GM12878 (cell line): ENCODE measurements around the gene RASGRF1. TPM values are rescaled to one million over a fixed set of nuclear protein-coding genes. Genes with fewer than 3 reads are reported as not detected.

ENCODE experiments used
- ATAC-seq: fragments of 200-7000 bp; cut with Tn5 transposase; 3 replicates; pipeline ENCODE4 v1.9.1; 2020; ENCODE audit warnings: mild to moderate bottlenecking, moderate library complexity
- BruUV-seq: library from RNA; stranded (reverse); fragments of 400-500 nt; replicated peaks from 2 replicates; lab custom pipeline; 2021; lab: Mats Ljungman, UMichigan
- CTCF ChIA-PET: fragments of 300-600 bp; sonication (Branson Sonifier 250); formaldehyde crosslinking; extraction: SDS; loops from one replicate; lab custom pipeline; 2021; ENCODE audit warnings: inconsistent platforms; lab: Yijun Ruan, JAX
- POLR2A ChIA-PET: fragments of 350-600 bp; formaldehyde crosslinking; extraction: SDS; loops from one replicate; lab custom pipeline; 2021; ENCODE audit warnings: inconsistent platforms; lab: Charles Lee
- RAD21 ChIA-PET: fragments of 300-600 bp; sonication (Branson Sonifier 250); formaldehyde crosslinking; loops from one replicate; lab custom pipeline; 2023; ENCODE audit warnings: antibody characterized with exemption; ENCODE audit not compliant: unreplicated experiment; lab: Charles Lee
- SMC1A ChIA-PET: fragments of 300-600 bp; sonication (Branson Sonifier 250); formaldehyde crosslinking; loops from one replicate; lab custom pipeline; 2023; ENCODE audit not compliant: unreplicated experiment, uncharacterized antibody; lab: Charles Lee
- DNase-seq: peaks from one replicate; pipeline ENCODE4 v3.0.0-alpha.2; 2011; ENCODE audit warnings: low read depth, low spot score
- FAIRE-seq: peaks from 3 replicates; lab custom pipeline; 2011; peaks lifted over from hg19 to GRCh38; lab: Jason Lieb, UNC
- H2AFZ ChIP-seq: 2 replicates; pipeline ENCODE4 v1.6.0; 2011; ENCODE audit warnings: low read depth, low read length, control low read depth; ENCODE audit not compliant: control insufficient read depth
- H3K27ac ChIP-seq: 2 replicates; pipeline ENCODE4 v1.5.1; 2011; ENCODE audit warnings: control low read depth; ENCODE audit not compliant: control insufficient read depth, insufficient read depth
- H3K27me3 ChIP-seq, 2 experiments: replicated peaks in 1 of 2; 2 replicates each; pipeline versions ENCODE4 v1.6.0 to v1.6.1; 2011; ENCODE audit warnings: low read length in 1 of 2; ENCODE audit not compliant: control insufficient read depth in 2 of 2, insufficient read depth in 2 of 2
- H3K36me3 ChIP-seq, 2 experiments: 2 replicates each; pipeline ENCODE4 v1.5.1; 2011; ENCODE audit warnings: low read length in 1 of 2; ENCODE audit not compliant: control insufficient read depth in 2 of 2, insufficient read depth in 2 of 2
- H3K4me1 ChIP-seq: 2 replicates; pipeline ENCODE4 v1.6.1; 2011; ENCODE audit warnings: mild to moderate bottlenecking, low read length, moderate library complexity, mixed read lengths; ENCODE audit not compliant: control insufficient read depth, insufficient read depth
- H3K4me2 ChIP-seq: 2 replicates; pipeline ENCODE4 v1.6.0; 2011; ENCODE audit warnings: control low read depth; ENCODE audit not compliant: control insufficient read depth, insufficient read depth
- H3K4me3 ChIP-seq: fragments of 200-600 bp; sonication (generic); 2 replicates; pipeline ENCODE4 v1.5.1; 2016
- H3K79me2 ChIP-seq: 2 replicates; pipeline ENCODE4 v1.6.0; 2011; ENCODE audit warnings: low read length; ENCODE audit not compliant: control insufficient read depth, insufficient read depth
- H3K9ac ChIP-seq: 2 replicates; pipeline ENCODE4 v1.8.0; 2011; ENCODE audit warnings: low read length, control low read depth, mixed read lengths; ENCODE audit not compliant: control insufficient read depth, insufficient read depth
- H3K9me3 ChIP-seq: replicated peaks from 3 replicates; pipeline ENCODE4 v1.5.1; 2011; ENCODE audit warnings: mild to moderate bottlenecking, low read length; ENCODE audit not compliant: control insufficient read depth, insufficient read depth
- H4K20me1 ChIP-seq: 2 replicates; pipeline ENCODE4 v1.6.0; 2011; ENCODE audit not compliant: control insufficient read depth, insufficient read depth
- RAD21 ChIP-seq: IDR thresholded peaks from 2 replicates; pipeline ENCODE4 v1.6.1; 2011; ENCODE audit warnings: mild to moderate bottlenecking, low read depth, low read length, moderate library complexity; ENCODE audit not compliant: insufficient read depth
- SMC3 ChIP-seq: IDR thresholded peaks from 2 replicates; pipeline ENCODE4 v1.6.1; 2011; ENCODE audit warnings: low read length, improper control_type of control experiment, borderline replicate concordance
- WGBS: methylation state at CpG from one replicate; pipeline ENCODE4 v1.1.6; 2016; ENCODE audit warnings: low lambda C conversion rate; ENCODE audit not compliant: insufficient replicate concordance, insufficient coverage; ENCODE audit errors: missing lambda C conversion rate; 5-methylcytosine and 5-hydroxymethylcytosine counted together
- in situ Hi-C: fragments of 300-500 bp; cut with MboI; formaldehyde crosslinking; loops from 9 replicates; pipeline ENCODE4 v1.14.3; 2018; ENCODE audit warnings: mixed read lengths
- intact Hi-C: fragments of 100-400 bp; cut with micrococcal nuclease; formaldehyde crosslinking; loops from one replicate; pipeline ENCODE4 v1.14.2; 2022; ENCODE audit not compliant: unreplicated experiment
- polyA plus RNA-seq, 11 experiments: library from polyadenylated mRNA; depleted of rRNA in 4 of 11; unstranded in 6 of 11; stranded (reverse) in 5 of 11; fragments of >200 nt; fragmentation: Nextera tagmentation in 4 of 11; fragmentation: Illumina TruSeq in 1 of 11; extraction: Ambion mirVana in 4 of 11; extraction: Trizol in 1 of 11; gene quantifications; 1 replicate in 1 of 11; 2 replicates in 10 of 11; pipeline versions ENCODE4 v1.2.1 to v1.2.3, GENCODE V29; 2011 to 2016; ENCODE audit warnings: inconsistent platforms in 2 of 11, missing spikeins in 2 of 11, low read depth in 1 of 11
- total RNA-seq, 4 experiments: library from RNA; depleted of rRNA in 3 of 4; stranded (reverse); fragments of >200 nt in 3 of 4; fragmentation: Illumina TruSeq in 1 of 4; extraction: Trizol in 1 of 4; gene quantifications; 2 replicates each; pipeline versions ENCODE4 v1.2.1 to v1.2.3, GENCODE V29; 2013 to 2021
- TF ChIP-seq, protein P1 (sequence below), 3 experiments: IDR thresholded peaks in 2 of 3; conservative IDR thresholded peaks in 1 of 3; 2 replicates each; pipeline ENCODE4 v1.5.1; 2011; ENCODE audit warnings: low read depth in 3 of 3, low read length in 3 of 3, mild to moderate bottlenecking in 3 of 3, control low read depth in 2 of 3, moderate library complexity in 2 of 3, inconsistent platforms in 1 of 3, mixed read lengths in 1 of 3; ENCODE audit not compliant: control insufficient read depth in 2 of 3, insufficient read depth in 1 of 3; ENCODE audit errors: extremely low read depth in 1 of 3
- TF ChIP-seq, protein P2 (sequence below): fragments of 450-650 bp; IDR thresholded peaks from 2 replicates; pipeline ENCODE4 v1.6.1; 2017; ENCODE audit warnings: antibody characterized with exemption, mild to moderate bottlenecking, moderate library complexity

The RASGRF1 gene
- total and polyA plus RNA-seq, 10 of the 15 experiments (the other 5 are each of a cell fraction or from before 2014, with no cell fraction given): 0.20 to 1.9 (median 0.86) TPM

DNA sequence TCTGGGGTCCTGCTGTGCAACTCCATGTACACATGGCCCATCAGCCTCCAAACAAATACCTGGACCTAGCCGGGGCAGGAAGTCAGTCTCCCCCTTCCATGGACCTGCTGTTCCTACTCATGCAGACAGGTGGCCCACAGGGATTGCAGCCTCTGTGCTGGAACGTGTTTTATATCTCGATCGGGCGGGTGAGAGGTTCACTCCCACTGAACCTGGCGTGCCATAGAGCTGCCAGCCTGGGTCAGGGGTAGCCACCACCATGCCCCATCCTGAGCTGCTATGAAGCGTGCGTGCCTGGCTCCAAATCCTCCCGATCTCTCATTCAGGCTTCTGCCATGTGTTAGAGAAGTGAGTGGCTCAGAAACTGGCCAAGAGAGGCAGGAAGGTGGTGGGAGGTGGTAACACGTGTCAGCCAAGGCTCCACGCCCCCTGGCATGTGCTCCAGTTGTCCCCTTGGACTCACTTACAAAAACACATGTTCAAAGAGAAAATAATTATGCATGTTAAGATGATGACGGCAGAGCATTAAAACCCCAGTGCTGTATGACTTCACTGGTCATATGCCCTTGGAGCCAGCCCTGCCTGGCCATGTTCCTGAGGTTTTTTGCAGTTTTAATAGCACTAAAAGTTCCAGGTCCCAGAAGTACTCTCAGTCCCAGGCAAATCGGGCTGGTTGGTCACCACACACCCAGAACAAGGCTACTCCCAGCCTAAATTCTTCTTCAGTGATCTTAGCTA lies 176.4 kb downstream of the RASGRF1 start:
- H2AFZ ChIP-seq: no peak overlapping the region
- SMC1A ChIA-PET: interaction anchor here (1.0 to 10.3 kb wide), 4 partner anchors 11 to 255 kb away, joined by 3 to 91 read pairs (median 9); no protein-coding TSS in a partner anchor
- no peaks in the 10 kb centered on the region for H4K20me1 ChIP-seq
- 86% methylated on average over 13 of the region's 13 CpGs for WGBS
- BruUV-seq: no TSS peak
- TF ChIP-seq RAD21: peak; percentile 36; the same call in 1 of the 2 replicates
- TF ChIP-seq, protein P1, sequence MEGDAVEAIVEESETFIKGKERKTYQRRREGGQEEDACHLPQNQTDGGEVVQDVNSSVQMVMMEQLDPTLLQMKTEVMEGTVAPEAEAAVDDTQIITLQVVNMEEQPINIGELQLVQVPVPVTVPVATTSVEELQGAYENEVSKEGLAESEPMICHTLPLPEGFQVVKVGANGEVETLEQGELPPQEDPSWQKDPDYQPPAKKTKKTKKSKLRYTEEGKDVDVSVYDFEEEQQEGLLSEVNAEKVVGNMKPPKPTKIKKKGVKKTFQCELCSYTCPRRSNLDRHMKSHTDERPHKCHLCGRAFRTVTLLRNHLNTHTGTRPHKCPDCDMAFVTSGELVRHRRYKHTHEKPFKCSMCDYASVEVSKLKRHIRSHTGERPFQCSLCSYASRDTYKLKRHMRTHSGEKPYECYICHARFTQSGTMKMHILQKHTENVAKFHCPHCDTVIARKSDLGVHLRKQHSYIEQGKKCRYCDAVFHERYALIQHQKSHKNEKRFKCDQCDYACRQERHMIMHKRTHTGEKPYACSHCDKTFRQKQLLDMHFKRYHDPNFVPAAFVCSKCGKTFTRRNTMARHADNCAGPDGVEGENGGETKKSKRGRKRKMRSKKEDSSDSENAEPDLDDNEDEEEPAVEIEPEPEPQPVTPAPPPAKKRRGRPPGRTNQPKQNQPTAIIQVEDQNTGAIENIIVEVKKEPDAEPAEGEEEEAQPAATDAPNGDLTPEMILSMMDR (IDR thresholded peaks at IDR 0.05 in 2 of 3, conservative IDR thresholded peaks at IDR 0.05 in 1 of 3; ENCODE audit: control insufficient read depth in 2 of 3, extremely low read depth in 1 of 3, insufficient read depth in 1 of 3, low read depth in 3 of 3, low read length in 3 of 3): peak; percentile 20 to 42 (median 22); a peak in 3 of 6 replicates
- TF ChIP-seq, protein P2, sequence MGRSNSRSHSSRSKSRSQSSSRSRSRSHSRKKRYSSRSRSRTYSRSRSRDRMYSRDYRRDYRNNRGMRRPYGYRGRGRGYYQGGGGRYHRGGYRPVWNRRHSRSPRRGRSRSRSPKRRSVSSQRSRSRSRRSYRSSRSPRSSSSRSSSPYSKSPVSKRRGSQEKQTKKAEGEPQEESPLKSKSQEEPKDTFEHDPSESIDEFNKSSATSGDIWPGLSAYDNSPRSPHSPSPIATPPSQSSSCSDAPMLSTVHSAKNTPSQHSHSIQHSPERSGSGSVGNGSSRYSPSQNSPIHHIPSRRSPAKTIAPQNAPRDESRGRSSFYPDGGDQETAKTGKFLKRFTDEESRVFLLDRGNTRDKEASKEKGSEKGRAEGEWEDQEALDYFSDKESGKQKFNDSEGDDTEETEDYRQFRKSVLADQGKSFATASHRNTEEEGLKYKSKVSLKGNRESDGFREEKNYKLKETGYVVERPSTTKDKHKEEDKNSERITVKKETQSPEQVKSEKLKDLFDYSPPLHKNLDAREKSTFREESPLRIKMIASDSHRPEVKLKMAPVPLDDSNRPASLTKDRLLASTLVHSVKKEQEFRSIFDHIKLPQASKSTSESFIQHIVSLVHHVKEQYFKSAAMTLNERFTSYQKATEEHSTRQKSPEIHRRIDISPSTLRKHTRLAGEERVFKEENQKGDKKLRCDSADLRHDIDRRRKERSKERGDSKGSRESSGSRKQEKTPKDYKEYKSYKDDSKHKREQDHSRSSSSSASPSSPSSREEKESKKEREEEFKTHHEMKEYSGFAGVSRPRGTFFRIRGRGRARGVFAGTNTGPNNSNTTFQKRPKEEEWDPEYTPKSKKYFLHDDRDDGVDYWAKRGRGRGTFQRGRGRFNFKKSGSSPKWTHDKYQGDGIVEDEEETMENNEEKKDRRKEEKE: no peak
- TF ChIP-seq SMC3: 0 out of 2 replicates have a peak, but pooled peaks have one; percentile 20
- H3K9me3 ChIP-seq: no peaks in the 10 kb centered on the region
- in situ Hi-C loops: loop anchor here (5.0 kb wide), 1 partner anchor 268 kb away; no protein-coding TSS in a partner anchor
- CTCF ChIA-PET: interaction anchor here (0.6 to 10.8 kb wide), 10 partner anchors 28 to 270 kb away, joined by 3 to 117 read pairs (median 4); no protein-coding TSS in a partner anchor
- H3K79me2 ChIP-seq: no peaks in the 10 kb centered on the region
- no peak for DNase-seq
- peaks cover 4% of the 10 kb centered on the region; the same call in 1 of the 2 replicates for H3K4me1 ChIP-seq
- RAD21 ChIA-PET: interaction anchor here (1.0 to 2.8 kb wide), 2 partner anchors 53 to 65 kb away, joined by 3 to 9 read pairs; no protein-coding TSS in a partner anchor
- H3K36me3 ChIP-seq: peaks cover 3 to 6% of the 10 kb centered on the region in 2 experiments; a peak in 3 of 4 replicates
- intact Hi-C loops: loop anchor here (5.0 kb wide), 1 partner anchor 113 kb away; no protein-coding TSS in a partner anchor
- H3K4me2 ChIP-seq: no peak overlapping the region
- H3K4me3 ChIP-seq: no peak overlapping the region
- FAIRE-seq: no peak
- POLR2A ChIA-PET: no interaction called here
- ATAC-seq: no peak
- H3K27ac ChIP-seq: no peak overlapping the region
- H3K9ac ChIP-seq: no peak overlapping the region
- H3K27me3 ChIP-seq: no peaks in the 10 kb centered on the region
